Hepatocyte (in vitro differentiated cells): Measurements from ENCODE around the gene DGKI. TPM values are rescaled to one million over a fixed set of nuclear protein-coding genes. Genes with fewer than 3 reads are reported as not detected.

ENCODE experiments used
- DNase-seq: peaks from one replicate; pipeline ENCODE4 v3.0.0-alpha.2; 2016; ENCODE audit warnings: low spot score
- H2AFZ ChIP-seq: fragments of 200-600 bp; sonication (generic); 2 replicates; pipeline ENCODE4 v1.6.0; 2016; ENCODE audit warnings: antibody characterized with exemption, mild to moderate bottlenecking
- H3K27ac ChIP-seq: fragments of 200-600 bp; sonication (generic); 2 replicates; pipeline ENCODE4 v1.5.1; 2016; ENCODE audit warnings: mild to moderate bottlenecking
- H3K27me3 ChIP-seq: fragments of 200-600 bp; sonication (generic); 2 replicates; pipeline ENCODE4 v1.6.1; 2016
- H3K36me3 ChIP-seq: fragments of 200-600 bp; sonication (generic); replicated peaks from 2 replicates; pipeline ENCODE4 v1.5.1; 2016; ENCODE audit warnings: low read depth; ENCODE audit not compliant: insufficient read depth
- H3K4me1 ChIP-seq: fragments of 200-600 bp; sonication (generic); 2 replicates; pipeline ENCODE4 v1.5.1; 2016; ENCODE audit warnings: mild to moderate bottlenecking, moderate library complexity; ENCODE audit not compliant: insufficient read depth
- H3K4me2 ChIP-seq: fragments of 200-600 bp; sonication (generic); 2 replicates; pipeline ENCODE4 v1.6.0; 2016
- H3K4me3 ChIP-seq: fragments of 200-600 bp; sonication (generic); 2 replicates; pipeline ENCODE4 v1.5.1; 2016; ENCODE audit warnings: mild to moderate bottlenecking
- H3K79me2 ChIP-seq: fragments of 200-600 bp; sonication (generic); 2 replicates; pipeline ENCODE4 v1.6.0; 2017; ENCODE audit warnings: mild to moderate bottlenecking
- H3K9me2 ChIP-seq: fragments of 200-600 bp; sonication (generic); replicated peaks from 2 replicates; pipeline ENCODE4 v1.6.0; 2017; ENCODE audit warnings: mild to moderate bottlenecking; ENCODE audit not compliant: insufficient read depth
- H3K9me3 ChIP-seq: fragments of 200-600 bp; sonication (generic); 2 replicates; pipeline ENCODE4 v1.5.1; 2016; ENCODE audit warnings: low read depth, mild to moderate bottlenecking
- H4K20me1 ChIP-seq: fragments of 200-600 bp; sonication (generic); 2 replicates; pipeline ENCODE4 v1.6.0; 2016; ENCODE audit warnings: mild to moderate bottlenecking; ENCODE audit not compliant: insufficient read depth, poor library complexity, severe bottlenecking
- CTCF ChIP-seq: fragments of 200-600 bp; sonication (generic); IDR thresholded peaks from 2 replicates; pipeline ENCODE4 v1.5.1; 2016; ENCODE audit warnings: antibody characterized with exemption, mild to moderate bottlenecking; ENCODE audit not compliant: poor library complexity
- EZH2 ChIP-seq: fragments of 200-600 bp; sonication (generic); IDR thresholded peaks from 2 replicates; pipeline ENCODE4 v1.6.1; 2016; ENCODE audit warnings: antibody characterized with exemption, mild to moderate bottlenecking, borderline replicate concordance
- EZH2phosphoT487 ChIP-seq: fragments of 200-600 bp; sonication (generic); IDR thresholded peaks from one replicate; pipeline ENCODE4 v1.6.1; 2018; ENCODE audit warnings: antibody characterized with exemption, mild to moderate bottlenecking, low read depth, moderate library complexity; ENCODE audit not compliant: unreplicated experiment, severe bottlenecking
- WGBS: methylation state at CpG from one replicate; pipeline ENCODE4 v1.1.6; 2016; ENCODE audit warnings: low lambda C conversion rate; ENCODE audit errors: missing lambda C conversion rate; 5-methylcytosine and 5-hydroxymethylcytosine counted together
- polyA plus RNA-seq: library from polyadenylated mRNA; unstranded; fragments of >200 nt; fragmentation: Nextera tagmentation; extraction: Ambion mirVana; gene quantifications from 2 replicates; pipeline ENCODE4 v1.2.1, GENCODE V29; 2016
- total RNA-seq: library from RNA; depleted of rRNA; stranded (reverse); fragments of >200 nt; gene quantifications from 2 replicates; pipeline ENCODE4 v1.2.3, GENCODE V29; 2014

The DGKI gene
- total and polyA plus RNA-seq, 2 experiments from 2014 or later, result 0.47 to 1.8 TPM

GRCh38 chr7:137829337-137829992 is 17.3 kb downstream of the DGKI start:
- Histone ChIP-seq H3K27ac (no peak overlapping the region), H3K4me1 (no peaks in the 10 kb centered on the region), H3K4me3 (no peak overlapping the region), H3K4me2 (no peak overlapping the region), H2AFZ (no peak overlapping the region), H3K9me3 (no peaks in the 10 kb centered on the region), H4K20me1 (no peaks in the 10 kb centered on the region), H3K36me3 (no peaks in the 10 kb centered on the region), H3K27me3 (no peaks in the 10 kb centered on the region), H3K9me2 (no peaks in the 10 kb centered on the region), H3K79me2 (no peaks in the 10 kb centered on the region)
- DNase-seq, result no peak
- TF ChIP-seq EZH2 (no peak), EZH2phosphoT487 (no peak), CTCF (no peak)
- 91% methylated on average over 7 of the region's 7 CpGs for WGBS

DNA sequence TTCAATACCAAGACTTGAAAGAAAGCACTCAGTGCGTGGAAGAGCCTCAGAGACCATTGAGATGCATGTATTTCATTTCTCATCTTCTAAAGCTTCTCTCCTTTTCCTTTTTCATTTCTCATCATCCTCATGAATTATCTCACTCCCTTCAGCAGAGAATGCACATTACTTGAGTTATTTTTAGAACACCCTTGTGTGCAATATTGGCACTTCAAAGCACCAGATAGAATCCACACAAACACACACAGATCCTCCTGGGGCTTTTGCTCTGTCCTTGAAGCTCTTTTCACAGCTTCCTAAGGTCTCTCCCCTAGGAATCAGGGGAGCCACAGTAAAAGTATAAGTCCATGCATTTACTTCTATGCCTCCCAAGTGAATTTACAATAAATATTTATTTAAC is 18.3 kb downstream of the DGKI start:
- Histone ChIP-seq H3K9me2 (no peaks in the 10 kb centered on the region), H3K4me1 (no peaks in the 10 kb centered on the region), H3K36me3 (no peaks in the 10 kb centered on the region), H4K20me1 (no peaks in the 10 kb centered on the region), H3K4me2 (no peak overlapping the region), H3K27me3 (no peaks in the 10 kb centered on the region), H3K79me2 (no peaks in the 10 kb centered on the region), H3K9me3 (no peaks in the 10 kb centered on the region), H3K4me3 (no peak overlapping the region), H3K27ac (no peak overlapping the region), H2AFZ (no peak overlapping the region)
- DNase-seq, result no peak
- WGBS, result 100% methylated on average over 1 of the region's 1 CpG
- TF ChIP-seq EZH2phosphoT487 (no peak), EZH2 (no peak), CTCF (no peak)

DNA sequence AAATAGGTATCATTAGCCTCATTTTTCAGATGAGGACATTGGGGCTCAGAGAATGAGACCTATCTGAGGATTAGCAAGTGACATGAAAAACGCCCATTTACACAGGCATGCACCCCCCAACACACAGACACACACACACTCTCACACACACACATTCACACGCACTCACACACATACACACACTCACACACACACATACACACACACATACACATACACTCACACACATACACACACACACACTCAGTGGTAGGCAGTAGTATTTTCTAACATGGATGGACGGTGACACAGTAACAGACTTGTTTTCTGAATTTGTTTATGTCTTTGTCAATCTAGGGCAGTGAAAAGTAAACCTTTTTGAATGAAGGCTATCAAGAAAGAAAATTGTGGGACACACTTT is 21.3 kb downstream of the DGKI start:
- 89% methylated on average over 3 of the region's 3 CpGs for WGBS
- Histone ChIP-seq H3K4me3 (no peak overlapping the region), H3K4me1 (peaks cover 5% of the 10 kb centered on the region), H4K20me1 (no peaks in the 10 kb centered on the region), H3K79me2 (no peaks in the 10 kb centered on the region), H3K9me3 (no peaks in the 10 kb centered on the region), H3K9me2 (no peaks in the 10 kb centered on the region), H2AFZ (no peak overlapping the region), H3K27ac (no peak overlapping the region), H3K36me3 (no peaks in the 10 kb centered on the region), H3K27me3 (no peaks in the 10 kb centered on the region), H3K4me2 (no peak overlapping the region)
- TF ChIP-seq EZH2, result no peak
- TF ChIP-seq EZH2phosphoT487, result no peak
- DNase-seq, result no peak

- H3K4me2 ChIP-seq, result peak overlapping the region; percentile 41
- no peaks in the 10 kb centered on the region for H3K36me3 ChIP-seq
- H3K9me2 ChIP-seq, result no peaks in the 10 kb centered on the region
- H3K4me1 ChIP-seq, result peaks cover 10% of the 10 kb centered on the region
- no peaks in the 10 kb centered on the region for H3K79me2 ChIP-seq
- H3K9me3 ChIP-seq, result no peaks in the 10 kb centered on the region
- peak; percentile 45 for DNase-seq
- no peaks in the 10 kb centered on the region for H3K27me3 ChIP-seq
- H4K20me1 ChIP-seq, result no peaks in the 10 kb centered on the region
- no peak for TF ChIP-seq CTCF
- WGBS, result 41% methylated on average over 8 of the region's 8 CpGs
- H3K4me3 ChIP-seq, result no peak overlapping the region
- no peak overlapping the region for H2AFZ ChIP-seq
- no peak overlapping the region for H3K27ac ChIP-seq
Observed at GRCh38 chr7:137820677-137821420, 25.9 kb downstream of the DGKI start.
